GM12864 (cell line): ENCODE results near the gene TAMALIN.

Experiments used
- DNase-seq: peaks from one replicate; pipeline ENCODE4 v3.0.0-alpha.2; 2011; ENCODE audit warnings: low read depth
- H3K4me3 ChIP-seq: 2 replicates; pipeline ENCODE4 v1.5.1; 2011; ENCODE audit warnings: mild to moderate bottlenecking, low read depth, low read length, control low read depth
- CTCF ChIP-seq: IDR thresholded peaks from 2 replicates; pipeline ENCODE4 v1.5.1; 2011; ENCODE audit warnings: low read depth, mild to moderate bottlenecking, moderate library complexity, low read length, control low read depth, inconsistent platforms; ENCODE audit errors: missing control alignments

The TAMALIN gene

GRCh38 chr12:52063981-52064649, 57.4 kb downstream of the TAMALIN start:
- H3K4me3 ChIP-seq: no peak overlapping the region
- no peak for TF ChIP-seq CTCF
- DNase-seq: no peak
